GM19035 (cell line): ENCODE measurements around the gene SERPINA3.
"Not testable (repeated sequence)": the region's sequence is repeated elsewhere in the genome, so short reads cannot be mapped to it uniquely, and the experiment has no call there.

ENCODE experiments used
- ATAC-seq: cut with Tn5 transposase; IDR thresholded peaks from one replicate; pipeline ENCODE4 v1.9.1; 2021; ENCODE audit not compliant: unreplicated experiment

SERPINA3 gene

DNA sequence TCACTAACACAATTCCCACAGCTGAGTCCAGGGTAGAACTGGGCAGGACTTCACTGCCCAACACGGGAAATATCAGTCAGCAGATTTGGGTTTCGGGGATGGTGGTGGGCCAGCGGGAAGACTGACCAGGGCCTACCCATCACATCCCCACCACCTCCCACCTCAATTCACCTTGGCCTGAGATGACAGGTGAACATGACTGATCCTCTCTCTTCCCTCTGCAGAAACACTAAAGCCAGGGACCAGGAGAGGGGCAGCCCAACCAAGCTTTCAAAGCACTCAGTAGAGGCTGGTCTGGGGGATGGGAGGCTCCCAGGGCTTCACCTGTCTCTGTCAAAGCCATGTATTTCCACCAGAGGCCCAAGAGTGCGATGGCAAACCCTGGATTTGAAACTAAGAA lies 28.6 kb upstream of the SERPINA3 start:
- no peak for ATAC-seq

DNA sequence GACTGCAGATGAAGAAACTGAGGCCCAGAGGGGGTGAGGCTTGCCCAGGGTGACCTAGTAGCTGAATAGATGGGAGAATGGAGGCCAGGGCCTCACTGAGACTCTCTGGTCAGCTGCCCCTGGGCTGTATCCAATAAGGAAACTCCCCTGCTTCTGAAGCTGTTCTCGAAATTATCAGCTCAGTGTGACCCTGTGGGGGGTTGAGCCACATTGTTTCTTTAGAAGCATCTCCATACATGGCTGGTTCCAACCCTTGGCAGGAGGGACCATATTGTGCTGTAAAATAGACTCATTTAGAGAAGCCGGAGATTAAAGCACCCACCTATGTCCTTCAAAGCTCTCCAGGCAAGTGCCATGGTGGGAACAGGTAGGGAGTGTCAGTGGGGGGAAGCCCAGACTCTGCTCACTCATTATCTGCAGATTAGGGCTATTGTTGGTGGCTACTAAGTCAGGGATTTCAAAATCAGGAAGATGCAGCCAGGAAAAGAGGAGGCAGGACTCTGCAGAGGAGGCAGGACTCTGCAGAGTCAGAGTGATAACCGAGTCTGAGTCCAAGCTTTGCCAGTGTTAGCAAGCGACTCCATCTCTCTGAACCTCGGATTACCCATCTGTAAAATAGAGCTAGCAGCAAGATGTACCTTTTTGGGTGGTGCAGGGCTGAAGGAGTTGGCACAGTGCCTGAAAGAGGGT lies 27.5 kb upstream of the SERPINA3 start:
- ATAC-seq, result no peak

DNA sequence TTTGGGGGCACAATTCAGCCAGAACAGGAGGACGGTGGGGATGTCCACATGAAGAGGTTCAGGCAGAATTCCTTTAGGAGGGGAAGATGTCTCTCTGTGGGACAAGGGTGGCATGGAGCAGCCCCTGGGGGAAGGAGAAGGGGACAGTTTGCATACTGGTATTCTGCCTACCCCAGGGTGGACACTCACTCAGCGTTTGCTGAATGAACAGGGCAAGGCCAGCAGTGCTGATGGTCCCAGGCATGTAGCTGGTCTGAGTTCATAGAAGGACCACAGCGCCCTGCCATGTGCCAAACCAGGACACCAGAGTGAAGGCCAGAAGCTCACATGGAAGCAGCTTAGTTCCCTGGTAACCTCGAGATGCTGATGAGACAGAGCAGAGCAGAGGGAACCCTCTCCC lies 25.6 kb upstream of the SERPINA3 start:
- ATAC-seq, result no peak

DNA sequence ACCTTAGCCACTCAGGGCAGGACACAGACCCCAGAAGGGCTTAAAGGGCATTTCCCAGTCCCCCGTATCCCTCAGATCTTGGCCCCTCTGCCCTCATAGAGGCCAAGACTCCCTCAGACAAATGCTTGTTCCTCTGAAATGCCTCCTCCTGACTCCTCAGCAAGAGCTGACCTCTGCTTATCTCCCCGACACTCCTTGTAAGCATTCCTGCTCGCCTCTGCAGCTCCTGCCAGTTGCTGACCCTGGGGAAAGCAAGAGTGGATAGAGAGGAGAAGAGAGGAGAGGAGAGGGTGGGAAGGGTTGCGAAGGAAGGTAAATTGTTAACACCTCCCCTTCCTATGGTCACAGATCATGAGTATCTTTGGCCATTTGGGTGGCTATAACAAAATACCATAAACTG lies 23.9 kb upstream of the SERPINA3 start:
- ATAC-seq, result no peak

DNA sequence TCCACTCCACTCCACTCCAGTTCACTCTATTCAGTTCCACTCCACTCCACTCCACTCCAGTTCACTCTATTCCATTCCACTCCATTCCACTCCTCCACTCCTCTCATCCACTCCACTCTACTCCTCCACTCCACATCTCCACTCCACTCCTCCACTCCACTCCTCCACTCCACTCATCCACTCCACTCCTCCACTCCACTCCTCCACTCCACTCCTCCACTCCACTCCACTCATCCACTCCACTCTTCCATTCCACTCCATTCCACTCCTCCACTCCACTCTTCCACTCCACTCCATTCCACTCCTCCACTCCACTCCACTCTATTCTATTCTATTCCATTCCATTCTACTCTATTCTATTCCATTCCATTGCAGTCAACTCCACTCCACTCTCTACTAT lies 21.1 kb upstream of the SERPINA3 start:
- ATAC-seq, result no peak

DNA sequence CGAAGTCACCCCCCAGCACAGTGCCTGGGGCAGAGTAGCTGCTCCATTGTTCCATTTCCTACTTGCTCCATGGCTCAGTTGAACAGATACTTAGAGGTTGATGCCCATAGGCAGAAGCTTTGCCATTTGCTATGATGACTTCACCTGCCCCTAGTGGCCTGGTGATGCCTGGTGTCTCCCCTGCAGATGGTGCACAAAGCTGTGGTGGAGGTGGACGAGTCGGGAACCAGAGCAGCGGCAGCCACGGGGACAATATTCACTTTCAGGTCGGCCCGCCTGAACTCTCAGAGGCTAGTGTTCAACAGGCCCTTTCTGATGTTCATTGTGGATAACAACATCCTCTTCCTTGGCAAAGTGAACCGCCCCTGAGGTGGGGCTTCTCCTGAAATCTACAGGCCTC lies 20.3 kb upstream of the SERPINA3 start:
- no peak for ATAC-seq

DNA sequence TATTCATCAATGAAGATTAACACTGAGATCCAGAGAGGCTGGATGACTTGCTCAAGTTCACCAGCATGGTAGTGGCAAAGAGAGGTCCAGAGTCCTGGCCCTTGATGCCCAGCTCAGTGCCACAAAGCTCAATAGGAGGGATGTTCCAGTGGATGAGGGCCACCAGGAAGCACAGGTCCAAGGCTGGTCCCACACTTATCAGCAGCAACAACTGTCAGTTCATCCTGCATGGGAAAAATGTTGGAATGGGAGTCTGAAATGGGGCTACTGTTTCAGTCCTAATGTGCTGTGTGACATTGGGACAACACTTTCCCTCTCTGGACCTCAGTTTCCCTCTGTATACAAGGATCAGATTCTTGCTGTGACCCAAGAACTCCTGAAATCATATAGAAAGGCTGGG lies 19.7 kb upstream of the SERPINA3 start:
- no peak for ATAC-seq

DNA sequence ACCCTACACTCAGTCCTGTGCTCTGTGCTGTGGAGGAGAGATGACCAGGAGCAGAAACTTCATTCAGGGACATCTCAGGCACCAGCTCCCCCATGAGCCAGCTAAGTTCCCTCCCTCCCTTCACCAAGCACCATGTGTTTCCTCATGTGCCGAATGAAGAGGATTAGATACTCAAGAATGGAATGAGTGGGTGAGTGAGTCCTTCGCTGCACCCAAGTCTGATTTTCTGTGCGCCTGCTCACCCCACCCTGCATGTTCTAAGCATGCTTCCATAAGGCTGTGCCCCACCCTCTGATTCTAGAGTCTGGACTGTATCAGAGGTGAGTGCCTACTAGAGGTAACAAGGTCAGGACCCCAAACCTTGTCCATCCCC lies 18.8 kb upstream of the SERPINA3 start:
- ATAC-seq, result no peak

DNA sequence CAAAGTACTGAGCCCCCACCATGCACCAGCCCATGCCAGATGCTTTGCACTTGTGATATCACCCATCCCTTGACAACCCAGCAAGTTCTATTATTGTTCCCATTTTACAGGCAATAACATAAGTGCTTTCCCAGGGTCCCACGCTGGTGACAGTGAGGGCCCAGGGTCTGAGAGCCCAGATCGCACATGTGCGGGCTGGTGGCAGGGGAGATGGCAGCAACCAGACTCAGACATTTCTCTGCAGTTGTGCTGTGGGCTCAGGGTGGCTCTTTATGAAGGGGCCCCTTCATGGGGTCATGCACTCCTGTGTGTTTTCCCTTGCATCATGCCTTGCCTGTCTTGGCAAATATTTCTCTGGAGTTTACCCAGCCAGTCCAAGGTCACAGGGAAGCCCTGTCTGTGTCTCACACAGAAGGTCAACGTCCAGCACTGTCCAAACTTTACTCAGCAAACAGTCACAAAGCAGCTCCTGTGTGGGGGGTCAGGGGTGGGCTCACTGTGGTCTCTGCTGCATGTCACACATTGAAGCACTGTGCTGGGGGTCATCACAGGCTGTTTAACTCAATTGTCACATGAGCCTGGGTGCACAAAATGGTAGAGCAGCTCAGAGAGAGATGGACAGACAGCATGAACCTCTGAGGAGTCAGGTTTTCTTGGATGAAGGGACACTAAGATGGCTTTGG lies 18.3 kb upstream of the SERPINA3 start:
- no peak for ATAC-seq

DNA sequence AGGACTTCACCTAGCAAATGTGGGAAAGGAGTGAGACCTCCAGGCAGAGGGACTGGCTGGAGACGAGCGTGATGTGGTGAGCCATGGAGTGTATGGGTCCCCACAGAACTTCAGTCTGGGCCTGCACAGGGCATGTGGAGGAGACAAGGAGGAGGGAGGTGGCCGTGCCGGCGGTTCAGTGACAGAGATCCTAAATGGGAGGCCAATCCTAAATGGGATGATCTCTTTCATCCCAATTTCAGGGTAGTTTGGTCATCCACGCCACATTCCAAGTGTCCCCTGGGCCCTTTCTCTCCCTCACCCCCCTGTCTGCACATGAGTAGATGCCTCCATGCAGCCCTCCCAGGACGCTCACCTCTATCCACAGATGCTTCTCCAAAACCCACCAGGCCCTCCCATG lies 17.8 kb upstream of the SERPINA3 start:
- no peak for ATAC-seq

DNA sequence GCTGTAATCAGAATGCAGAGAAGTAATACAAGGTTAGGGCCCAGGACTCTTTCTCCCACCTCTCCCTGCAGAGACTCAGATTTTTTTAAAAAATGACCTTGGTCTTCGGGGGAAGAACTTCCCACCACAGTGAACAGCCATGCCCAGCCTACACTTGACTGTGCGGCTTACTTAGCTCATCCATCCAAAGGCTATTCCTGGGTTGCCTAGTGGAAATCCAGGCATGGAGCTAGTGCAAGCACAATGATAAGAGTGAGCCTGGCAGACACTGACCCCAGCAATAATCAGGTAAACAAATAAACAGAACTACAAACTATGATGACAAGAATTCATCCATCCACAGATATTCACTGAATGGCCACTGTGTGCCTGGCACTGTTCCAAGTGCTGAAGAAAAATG lies 16.3 kb upstream of the SERPINA3 start:
- ATAC-seq, result no peak

DNA sequence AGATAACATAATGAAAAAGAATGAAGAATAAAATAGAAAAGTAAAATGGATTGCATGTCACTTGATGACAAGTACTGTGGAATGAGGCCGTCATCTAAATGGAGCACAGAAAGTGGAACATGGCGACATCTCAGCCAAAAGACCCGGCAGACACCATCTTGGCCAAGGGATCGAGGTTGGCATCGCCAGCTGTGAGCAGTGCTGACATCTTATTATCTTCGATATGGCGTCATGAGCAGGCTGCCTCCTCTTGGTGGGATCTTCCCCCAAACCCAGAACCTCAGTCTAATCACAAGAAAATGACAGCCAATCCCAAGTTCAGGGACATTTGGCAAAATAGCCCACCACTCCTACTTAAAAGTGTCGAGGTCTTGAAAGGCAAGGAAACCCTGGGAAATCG lies 15.8 kb upstream of the SERPINA3 start:
- no peak for ATAC-seq

DNA sequence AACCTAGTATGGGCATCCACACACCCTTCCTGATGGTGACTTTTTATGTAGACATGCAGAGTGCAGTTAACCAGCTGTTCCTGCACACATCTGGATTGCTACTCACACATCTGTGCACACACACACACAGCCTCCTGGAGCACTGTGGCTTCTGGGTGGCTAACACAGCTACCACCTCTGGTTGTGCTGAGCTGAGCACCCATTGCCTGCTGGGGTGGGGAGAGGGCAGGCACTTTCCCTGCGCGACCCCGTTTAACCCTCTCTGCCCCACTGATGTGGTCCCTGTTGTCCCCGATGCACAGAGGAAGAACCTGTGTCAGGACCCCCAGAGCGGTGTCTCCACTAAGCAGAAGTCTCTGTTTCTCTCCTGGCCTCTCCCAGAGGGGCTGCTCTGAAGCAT lies 14.4 kb upstream of the SERPINA3 start:
- no peak for ATAC-seq

DNA sequence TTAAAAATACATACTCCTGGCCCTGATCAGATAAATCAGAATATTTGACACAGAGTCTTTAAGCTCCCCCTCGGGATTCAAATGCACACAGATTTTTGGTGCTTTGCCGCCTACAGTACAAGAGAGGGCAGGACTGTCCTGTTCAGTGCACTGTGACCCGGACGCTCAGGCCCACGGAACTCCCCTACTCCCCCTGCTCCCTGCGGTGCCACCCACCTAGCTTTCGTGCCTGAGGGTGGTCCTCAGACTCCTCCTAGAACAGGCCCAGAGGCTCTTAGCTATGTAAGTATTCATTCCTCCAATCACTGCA lies 13.7 kb upstream of the SERPINA3 start:
- no peak for ATAC-seq

DNA sequence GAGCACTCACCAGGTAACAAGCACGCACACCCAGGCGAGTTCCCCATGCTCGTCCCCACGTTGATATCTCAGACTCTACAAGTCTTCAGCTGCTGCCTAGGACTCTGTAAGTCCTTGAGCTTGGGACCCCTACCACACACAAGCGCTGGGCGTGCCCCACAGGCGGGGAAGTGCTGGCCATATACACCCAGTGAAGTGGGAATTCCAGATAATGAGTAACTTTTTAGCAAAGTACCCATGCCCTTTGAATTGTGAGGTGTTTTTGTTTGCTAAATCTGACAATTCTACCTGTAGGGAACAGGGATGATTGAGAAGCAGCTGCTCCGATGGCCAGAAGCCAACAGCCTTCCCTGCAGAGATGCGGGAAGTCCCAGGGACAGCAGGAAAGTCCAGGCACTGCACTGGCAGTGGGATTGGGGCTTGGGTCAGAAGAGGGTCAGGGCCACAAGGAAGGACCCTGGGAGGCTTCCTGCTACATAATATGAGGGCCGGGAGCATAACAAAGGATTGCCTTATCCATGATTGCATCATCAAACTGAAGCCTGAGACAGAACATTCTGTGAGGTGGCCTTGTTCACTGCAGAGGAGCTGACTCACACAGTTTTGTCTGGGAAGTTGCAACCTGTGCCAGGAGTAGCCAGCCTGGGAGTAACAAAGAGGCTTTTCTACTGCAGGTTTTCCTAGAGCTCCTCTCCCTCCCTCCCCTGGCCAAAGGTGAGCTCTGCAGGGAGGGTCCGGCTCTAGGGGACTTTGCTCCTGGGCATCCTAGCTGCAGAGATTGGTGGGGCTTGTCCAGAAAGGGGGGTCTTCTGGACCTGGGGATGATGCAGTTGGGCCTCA lies 13.2 kb upstream of the SERPINA3 start:
- no peak for ATAC-seq

DNA sequence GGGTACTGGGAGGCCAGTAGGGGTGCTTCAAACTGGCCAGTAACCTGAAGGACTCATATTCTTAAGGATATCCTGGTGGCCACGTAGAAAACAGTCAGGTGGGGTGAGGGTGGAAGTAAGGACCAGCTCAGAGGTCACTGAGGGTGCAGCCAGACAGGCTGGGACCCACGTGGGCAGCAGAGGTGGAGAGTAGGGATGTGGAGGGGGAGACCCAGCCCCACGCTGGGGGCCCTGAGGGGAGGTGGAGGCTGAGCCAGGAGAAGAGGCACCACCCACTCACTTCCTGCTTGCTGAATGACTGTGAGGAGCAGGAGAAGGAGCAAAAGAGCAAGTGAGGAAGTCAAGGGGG lies 12.6 kb upstream of the SERPINA3 start:
- ATAC-seq, result no peak

DNA sequence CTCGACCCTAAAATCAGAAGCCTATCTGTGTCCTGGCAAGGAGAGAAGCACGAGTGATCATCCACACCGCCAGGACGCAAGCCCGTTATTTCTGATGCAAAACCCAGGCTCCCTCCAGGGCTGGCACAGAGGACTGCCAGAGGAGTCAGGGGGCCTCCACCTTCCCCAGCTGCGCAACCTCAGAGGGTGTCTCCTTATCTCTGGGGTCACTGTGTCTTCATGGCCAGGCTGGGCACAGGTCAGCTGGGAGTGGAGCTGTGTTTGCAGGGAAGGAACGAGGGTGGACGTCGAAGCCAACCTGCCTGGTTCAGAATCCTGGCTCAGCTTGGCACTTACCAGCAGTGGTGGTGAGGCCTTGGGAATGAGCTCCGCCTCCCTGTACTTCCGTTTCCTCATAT lies 12.0 kb upstream of the SERPINA3 start:
- no peak for ATAC-seq

DNA sequence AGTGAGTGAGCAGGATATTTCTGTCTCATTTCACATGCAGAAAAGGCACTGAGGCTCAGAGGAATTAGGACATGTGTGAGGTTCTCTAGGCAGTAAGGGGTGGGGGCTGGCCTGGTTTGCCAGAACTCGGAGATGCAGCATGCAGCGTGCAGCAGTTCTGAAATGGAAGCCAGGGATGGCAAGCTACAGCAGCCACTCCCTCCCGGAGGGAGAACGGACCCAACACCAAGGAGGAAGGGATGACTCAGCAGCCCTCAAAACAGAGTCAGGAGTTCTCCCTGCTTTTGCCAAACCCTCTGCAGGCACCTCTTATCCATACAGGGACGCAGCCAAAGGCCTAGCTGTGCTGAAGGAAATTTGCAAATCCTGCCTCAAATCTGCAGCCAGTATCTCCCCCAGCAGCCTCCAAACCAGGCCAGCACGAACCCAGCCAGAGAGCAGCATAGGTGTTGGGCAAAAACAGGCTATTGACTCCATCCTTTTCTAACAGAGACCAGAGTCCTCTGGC lies 10.3 kb upstream of the SERPINA3 start:
- no peak for ATAC-seq

DNA sequence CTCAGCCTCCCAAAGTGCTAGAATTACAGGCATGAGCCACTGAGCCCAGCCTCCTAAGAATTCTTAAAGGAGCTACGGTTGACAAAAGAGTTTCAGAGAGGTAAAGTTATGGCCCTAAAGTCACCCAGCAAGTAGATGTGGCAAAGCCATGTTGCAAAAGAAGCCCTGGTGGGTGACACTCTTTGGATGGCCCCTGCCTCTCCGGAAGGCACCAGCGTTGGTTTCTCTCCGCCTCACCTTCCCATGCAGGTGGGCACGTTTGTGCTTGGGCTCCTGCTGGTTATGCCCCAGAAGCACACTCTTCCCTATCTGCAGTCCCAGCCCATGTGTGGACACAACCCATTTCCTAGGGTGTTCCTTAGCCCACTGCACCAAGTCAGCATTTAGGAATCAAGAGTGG lies 9.5 kb upstream of the SERPINA3 start:
- no peak for ATAC-seq

DNA sequence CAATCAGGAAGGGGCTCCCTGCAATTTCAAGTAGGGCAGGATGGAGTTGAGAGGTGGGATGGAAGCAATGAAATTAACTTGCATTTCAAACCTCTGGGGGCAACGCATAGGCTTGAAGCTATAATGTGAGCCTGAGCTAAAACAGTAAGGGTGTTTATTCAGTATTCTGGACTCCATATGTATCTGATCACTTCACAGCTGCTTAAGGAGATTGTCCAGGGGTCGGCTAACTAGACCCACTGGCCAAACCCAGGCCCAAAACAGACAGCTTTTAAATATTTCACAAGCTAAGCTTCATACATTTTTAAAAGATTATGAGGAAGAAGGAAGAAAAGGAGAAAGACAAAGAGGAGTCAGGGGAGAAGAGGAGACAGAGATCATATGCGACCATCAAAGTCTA lies 6.8 kb upstream of the SERPINA3 start:
- ATAC-seq, result no peak

DNA sequence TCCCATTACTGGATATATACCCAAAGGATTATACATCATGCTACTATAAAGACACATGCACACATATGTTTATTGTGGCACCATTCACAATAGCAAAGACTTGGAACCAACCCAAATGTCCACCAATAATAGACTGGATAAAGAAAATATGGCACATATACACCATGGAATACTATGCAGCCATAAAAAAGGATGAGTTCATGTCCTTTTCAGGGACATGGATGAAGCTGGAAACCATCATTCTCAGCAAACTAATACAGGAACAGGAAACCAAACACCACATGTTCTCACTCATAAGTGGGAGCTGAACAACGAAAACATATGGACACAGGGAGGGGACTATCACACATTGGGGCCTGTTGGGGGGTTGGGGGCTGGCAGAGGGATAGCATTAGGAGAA lies 3.2 kb upstream of the SERPINA3 start:
- ATAC-seq, result not testable (repeated sequence)

DNA sequence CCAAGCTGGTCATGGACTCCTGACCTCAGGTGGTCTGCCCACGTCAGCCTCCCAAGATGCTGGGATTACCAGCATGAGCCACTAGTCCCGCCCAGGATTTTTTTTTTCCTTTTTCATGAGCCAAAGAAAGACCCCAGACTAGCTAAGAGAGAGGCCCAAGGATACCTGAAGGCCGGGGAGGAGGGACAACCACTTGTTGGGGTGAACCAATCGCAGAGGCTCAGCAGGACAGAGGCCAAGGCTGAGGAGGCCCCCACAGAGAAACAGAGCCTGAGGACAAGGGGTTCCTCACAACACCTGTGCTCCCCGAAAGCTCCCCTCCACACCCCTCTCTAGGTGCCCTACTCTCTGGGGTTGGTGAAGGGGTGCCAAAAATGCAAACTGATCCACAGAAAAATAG lies 1.0 kb upstream of the SERPINA3 start:
- no peak for ATAC-seq
